ENCODE data around the gene RAPGEF4. TPM values are rescaled to one million over a fixed set of nuclear protein-coding genes. Genes with fewer than 3 reads are reported as not detected.

RAPGEF4 gene
- total and polyA plus RNA-seq, 9 of the 15 experiments (the other 6 are each of a cell fraction or from before 2014, with no cell fraction given) = 0.04 to 0.33 (median 0.13) TPM; not detected in 6

GRCh38 chr2:172978063-172978383, 242.4 kb downstream of the RAPGEF4 start:
- no peak overlapping the region for H3K4me2 ChIP-seq (ENCODE audit: insufficient read depth, low read length)

GRCh38 chr2:172985139-172985892, 249.7 kb downstream of the RAPGEF4 start:
- intact Hi-C loops (cut with micrococcal nuclease) (no loop called here), in situ Hi-C loops (cut with MboI) (no loop called here)
- Histone ChIP-seq H3K4me3 (no peak overlapping the region), H3K27ac (ENCODE audit: extremely low read depth, low read depth, low read length) (no peak overlapping the region), H3K9me1 (ENCODE audit: control insufficient read depth, insufficient read depth, low read length) (no peaks in the 10 kb centered on the region), H2AFZ (ENCODE audit: low read depth, low read length) (no peak overlapping the region), H3K9me3 (replicated peaks; ENCODE audit: control insufficient read depth, insufficient read depth, low read depth, low read length) (no peaks in the 10 kb centered on the region), H3K4me2 (ENCODE audit: insufficient read depth, low read length) (no peak overlapping the region), H3K9ac (ENCODE audit: insufficient read depth in 1 of 2, low read depth in 2 of 2, low read length in 2 of 2) (no peak overlapping the region), H3K27me3 (ENCODE audit: control insufficient read depth in 2 of 2, insufficient read depth in 2 of 2, low read length in 2 of 2) (peaks cover 4 to 22% of the 10 kb centered on the region in 2 experiments), H3K36me3 (ENCODE audit: control insufficient read depth, insufficient read depth, low read length) (no peaks in the 10 kb centered on the region), H3K4me1 (replicated peaks in 1 of 2; ENCODE audit: control insufficient read depth in 2 of 2, insufficient read depth in 2 of 2, low read length in 2 of 2) (no peaks in the 10 kb centered on the region), H3K79me2 (ENCODE audit: control insufficient read depth, insufficient read depth, low read length) (no peaks in the 10 kb centered on the region), H4K20me1 (replicated peaks; ENCODE audit: control insufficient read depth, insufficient read depth, low read length) (no peaks in the 10 kb centered on the region)
- WGBS (ENCODE audit: insufficient coverage, low coverage, missing lambda C conversion rate) = under 1% methylated on average over 12 of the region's 12 CpGs
- FAIRE-seq = no peak
- no peak for ATAC-seq
- POLR2A ChIA-PET = interaction anchor here (1.3 to 1.9 kb wide), 2 partner anchors 9 kb away, joined by 4 to 5 read pairs; no protein-coding TSS in a partner anchor
- DNase-seq (ENCODE audit: extremely low read depth in 1 of 4, low spot score in 3 of 4) = no peak
- CTCF ChIA-PET (ENCODE audit: low intra/inter-chr PET ratio) = no interaction called here
- no TSS peak for BruUV-seq (replicated peaks)
- TF ChIP-seq NR2C1 (IDR thresholded peaks at IDR 0.05) = no peak
- TF ChIP-seq NR2C1 (tag; IDR thresholded peaks at IDR 0.05) = no peak
- TF ChIP-seq ZFP30 (CRISPR knock-in tag; IDR thresholded peaks at IDR 0.05; ENCODE audit: borderline replicate concordance) = no peak
- TF ChIP-seq SLC30A9 (CRISPR knock-in tag; IDR thresholded peaks at IDR 0.05) = no peak
- TF ChIP-seq ATF1 (CRISPR knock-in tag; IDR thresholded peaks at IDR 0.05) = no peak
- no peak for TF ChIP-seq ATF1 (tag; IDR thresholded peaks at IDR 0.05)
- no peak for TF ChIP-seq BHLHE40 (IDR thresholded peaks at IDR 0.05; ENCODE audit: low read length)
- no peak for TF ChIP-seq ZNF124 (CRISPR knock-in tag; IDR thresholded peaks at IDR 0.05)
- TF ChIP-seq SREBF2 (CRISPR knock-in tag; IDR thresholded peaks at IDR 0.05) = no peak
- TF ChIP-seq ZNF57 (CRISPR knock-in tag; IDR thresholded peaks at IDR 0.05) = no peak
- TF ChIP-seq ZNF217 (CRISPR knock-in tag; IDR thresholded peaks at IDR 0.05) = no peak
- TF ChIP-seq SETDB1 (IDR thresholded peaks at IDR 0.05; ENCODE audit: low read length) = no peak
- no peak for TF ChIP-seq ZHX1 (conservative IDR thresholded peaks at IDR 0.05; ENCODE audit: low read length)

More at GRCh38 chr2:172978063-172978383, 242.4 kb downstream of the RAPGEF4 start:
- Histone ChIP-seq H3K9me1 (ENCODE audit: control insufficient read depth, insufficient read depth, low read length) (no peaks in the 10 kb centered on the region), H3K27me3 (ENCODE audit: control insufficient read depth in 2 of 2, insufficient read depth in 2 of 2, low read length in 2 of 2) (peaks cover 10 to 17% of the 10 kb centered on the region in 2 experiments; a peak in 4 of 5 replicates), H2AFZ (ENCODE audit: low read depth, low read length) (no peak overlapping the region), H3K79me2 (ENCODE audit: control insufficient read depth, insufficient read depth, low read length) (no peaks in the 10 kb centered on the region), H3K4me3 (no peak overlapping the region), H3K9me3 (replicated peaks; ENCODE audit: control insufficient read depth, insufficient read depth, low read depth, low read length) (no peaks in the 10 kb centered on the region), H3K27ac (ENCODE audit: extremely low read depth, low read depth, low read length) (no peak overlapping the region), H3K9ac (ENCODE audit: insufficient read depth in 1 of 2, low read depth in 2 of 2, low read length in 2 of 2) (no peak overlapping the region), H3K36me3 (ENCODE audit: control insufficient read depth, insufficient read depth, low read length) (no peaks in the 10 kb centered on the region), H3K4me1 (replicated peaks in 1 of 2; ENCODE audit: control insufficient read depth in 2 of 2, insufficient read depth in 2 of 2, low read length in 2 of 2) (no peaks in the 10 kb centered on the region), H4K20me1 (replicated peaks; ENCODE audit: control insufficient read depth, insufficient read depth, low read length) (no peaks in the 10 kb centered on the region)
- DNase-seq (ENCODE audit: extremely low read depth in 1 of 4, low spot score in 3 of 4) = no peak
- CTCF ChIA-PET (ENCODE audit: low intra/inter-chr PET ratio) = no interaction called here
- in situ Hi-C loops (cut with MboI) = no loop called here
- BruUV-seq (replicated peaks) = no TSS peak
- POLR2A ChIA-PET = interaction anchor here (0.6 kb wide), 1 partner anchor 23 kb away, joined by 3 read pairs; no protein-coding TSS in a partner anchor
- ATAC-seq = no peak
- 0% methylated on average over 2 of the region's 2 CpGs for WGBS (ENCODE audit: insufficient coverage, low coverage, missing lambda C conversion rate)
- intact Hi-C loops (cut with micrococcal nuclease) = no loop called here
- TF ChIP-seq ZNF239 (CRISPR knock-in tag; IDR thresholded peaks at IDR 0.05) = no peak
- FAIRE-seq = no peak

Data from K562 (cell line).